UCSD-AML1 (cell line): Measurements from ENCODE around the gene GPATCH8.
"Not testable (repeated sequence)": the region's sequence is repeated elsewhere in the genome, so short reads cannot be mapped to it uniquely, and the experiment has no call there.

Experiments
- DNase-seq: peaks from one replicate; lab custom pipeline; 2025; ENCODE audit not compliant: unreplicated experiment; lab: John Stamatoyannopoulos, UW

Gene GPATCH8

GRCh38 chr17:44378171-44378705 lies 125.0 kb downstream of the GPATCH8 start:
- no peak for DNase-seq

- no peak for DNase-seq
Observed at GRCh38 chr17:44376779-44377178, 126.4 kb downstream of the GPATCH8 start.

- DNase-seq, result no peak
Observed at GRCh38 chr17:44376124-44376523, 127.1 kb downstream of the GPATCH8 start.

GRCh38 chr17:44375196-44376017 lies 127.8 kb downstream of the GPATCH8 start:
- DNase-seq, result no peak

- no peak for DNase-seq
Observed at GRCh38 chr17:44374306-44375195, 128.7 kb downstream of the GPATCH8 start.

- DNase-seq, result no peak
Observed at GRCh38 chr17:44372036-44372435, 131.2 kb downstream of the GPATCH8 start.

GRCh38 chr17:44369414-44370023 lies 133.7 kb downstream of the GPATCH8 start:
- not testable (repeated sequence) for DNase-seq

GRCh38 chr17:44368391-44369243 lies 134.6 kb downstream of the GPATCH8 start:
- DNase-seq, result not testable (repeated sequence)

- DNase-seq, result no peak
Observed at GRCh38 chr17:44367231-44367979, 135.8 kb downstream of the GPATCH8 start.

GRCh38 chr17:44365051-44365450 lies 138.2 kb downstream of the GPATCH8 start:
- not testable (repeated sequence) for DNase-seq

GRCh38 chr17:44363613-44364159 lies 139.5 kb downstream of the GPATCH8 start, which contains the start of gene FAM171A2:
Gene FAM171A2 (minus strand): TSS chr17:44363853. CDS start chr17:44363714, 139 bp downstream.
- DNase-seq, result peak; percentile 73

GRCh38 chr17:44362949-44363612 lies 140.1 kb downstream of the GPATCH8 start:
- peak; percentile 43 for DNase-seq

- DNase-seq, result no peak
Observed at GRCh38 chr17:44362459-44362948, 140.7 kb downstream of the GPATCH8 start.

- DNase-seq, result no peak
Observed at GRCh38 chr17:44361292-44362260, 141.6 kb downstream of the GPATCH8 start.

- DNase-seq, result no peak
Observed at GRCh38 chr17:44360826-44361225, 142.4 kb downstream of the GPATCH8 start.

- no peak for DNase-seq
Observed at GRCh38 chr17:44360144-44360533, 143.1 kb downstream of the GPATCH8 start.

- DNase-seq, result no peak
Observed at GRCh38 chr17:44359458-44360143, 143.6 kb downstream of the GPATCH8 start.
